LNCaP clone FGC (cell line): ENCODE data around the gene IRF2BP1.

Source experiments
- DNase-seq: peaks from one replicate; pipeline ENCODE4 v3.0.0-alpha.2; 2011; ENCODE audit warnings: low read depth
- H3K4me3 ChIP-seq: 2 replicates; pipeline ENCODE4 v1.5.1; 2011; ENCODE audit warnings: mild to moderate bottlenecking, low read depth, low read length, control low read depth
- TF ChIP-seq, protein P1 (sequence below): IDR thresholded peaks from 2 replicates; pipeline ENCODE4 v1.5.1; 2012; ENCODE audit warnings: mild to moderate bottlenecking; ENCODE audit not compliant: control insufficient read depth, insufficient read depth; ENCODE audit errors: extremely low read depth

Gene IRF2BP1

DNA sequence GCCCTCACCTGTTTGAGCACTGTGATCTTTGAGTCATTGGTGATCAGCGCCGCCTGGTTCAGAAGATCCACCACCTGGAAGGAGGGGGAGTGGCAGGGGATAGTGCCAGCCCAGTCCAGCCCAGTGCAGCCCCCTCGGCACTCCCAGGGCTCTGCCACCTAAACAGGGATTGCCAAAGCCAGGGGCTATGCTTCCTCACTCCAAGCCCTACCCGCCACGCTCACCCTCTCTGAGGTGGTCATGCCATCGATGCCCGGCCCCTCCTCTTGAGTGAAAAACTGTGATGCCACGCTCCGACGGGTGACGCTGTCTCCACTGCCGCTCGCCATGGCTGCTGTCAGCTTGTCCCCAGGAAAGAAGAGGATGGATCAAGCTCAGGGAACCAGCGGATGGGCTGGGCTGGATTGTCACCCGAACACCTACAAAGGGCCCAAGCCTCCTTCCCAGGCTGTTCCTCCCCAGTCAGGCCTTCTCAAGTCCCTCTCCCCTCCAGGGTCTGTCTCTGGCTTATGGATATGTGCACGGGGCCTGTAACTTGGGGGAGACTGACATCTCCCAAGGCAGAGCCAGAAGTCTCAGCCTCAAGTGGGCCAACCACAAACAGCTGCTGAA lies 31.7 kb downstream of the IRF2BP1 start:
- H3K4me3 ChIP-seq = no peak overlapping the region
- TF ChIP-seq, protein P1, sequence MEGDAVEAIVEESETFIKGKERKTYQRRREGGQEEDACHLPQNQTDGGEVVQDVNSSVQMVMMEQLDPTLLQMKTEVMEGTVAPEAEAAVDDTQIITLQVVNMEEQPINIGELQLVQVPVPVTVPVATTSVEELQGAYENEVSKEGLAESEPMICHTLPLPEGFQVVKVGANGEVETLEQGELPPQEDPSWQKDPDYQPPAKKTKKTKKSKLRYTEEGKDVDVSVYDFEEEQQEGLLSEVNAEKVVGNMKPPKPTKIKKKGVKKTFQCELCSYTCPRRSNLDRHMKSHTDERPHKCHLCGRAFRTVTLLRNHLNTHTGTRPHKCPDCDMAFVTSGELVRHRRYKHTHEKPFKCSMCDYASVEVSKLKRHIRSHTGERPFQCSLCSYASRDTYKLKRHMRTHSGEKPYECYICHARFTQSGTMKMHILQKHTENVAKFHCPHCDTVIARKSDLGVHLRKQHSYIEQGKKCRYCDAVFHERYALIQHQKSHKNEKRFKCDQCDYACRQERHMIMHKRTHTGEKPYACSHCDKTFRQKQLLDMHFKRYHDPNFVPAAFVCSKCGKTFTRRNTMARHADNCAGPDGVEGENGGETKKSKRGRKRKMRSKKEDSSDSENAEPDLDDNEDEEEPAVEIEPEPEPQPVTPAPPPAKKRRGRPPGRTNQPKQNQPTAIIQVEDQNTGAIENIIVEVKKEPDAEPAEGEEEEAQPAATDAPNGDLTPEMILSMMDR = no peak
- no peak for DNase-seq

- TF ChIP-seq, protein P1 = no peak
- H3K4me3 ChIP-seq = no peak overlapping the region
- no peak for DNase-seq
Measured at GRCh38 chr19:45852983-45853382, 33.0 kb downstream of the IRF2BP1 start.

- no peak overlapping the region for H3K4me3 ChIP-seq
- TF ChIP-seq, protein P1 = no peak
- DNase-seq = no peak
Measured at GRCh38 chr19:45852145-45852750, 33.7 kb downstream of the IRF2BP1 start.

DNA sequence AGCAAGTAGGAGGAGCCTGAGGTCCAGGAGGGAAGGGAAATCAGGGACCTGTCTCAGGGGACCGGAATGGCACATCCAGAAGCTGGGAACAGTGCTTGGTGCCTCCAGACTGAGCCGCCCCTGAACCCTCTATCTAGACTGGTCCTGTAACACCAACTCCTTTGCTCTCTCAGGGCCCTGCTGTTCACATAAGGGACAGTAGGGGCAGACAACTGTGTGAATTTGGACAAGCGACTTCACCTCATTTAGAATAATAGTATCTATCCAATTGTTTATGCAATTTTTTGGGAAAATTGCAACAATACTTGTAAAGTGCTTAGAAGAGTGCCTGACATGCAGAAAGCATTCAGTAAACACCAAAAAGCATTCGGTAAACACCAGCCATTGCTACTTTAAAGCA lies 37.0 kb downstream of the IRF2BP1 start:
- no peak for DNase-seq
- TF ChIP-seq, protein P1 = no peak
- no peak overlapping the region for H3K4me3 ChIP-seq

DNA sequence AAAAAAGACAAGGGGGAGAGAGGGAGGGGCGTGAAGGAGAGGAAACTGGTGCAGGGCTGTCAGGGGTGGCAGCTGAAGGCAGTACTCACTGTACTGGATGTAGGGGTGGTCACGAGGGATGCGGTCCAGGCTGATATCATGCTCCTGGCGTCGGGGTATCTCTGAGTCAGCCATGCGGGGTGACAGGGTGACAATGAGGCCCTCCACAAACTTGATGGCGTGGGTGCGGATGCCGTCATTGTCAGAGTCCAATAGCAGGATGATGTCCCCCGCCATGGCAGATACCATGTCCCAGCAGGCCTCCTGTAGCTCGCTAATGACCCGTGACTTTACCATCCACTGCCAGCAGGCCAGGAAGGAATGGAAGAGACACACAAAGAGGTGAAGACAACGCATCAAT lies 38.3 kb downstream of the IRF2BP1 start:
- TF ChIP-seq, protein P1 = no peak
- no peak overlapping the region for H3K4me3 ChIP-seq
- no peak for DNase-seq

- no peak overlapping the region for H3K4me3 ChIP-seq
- TF ChIP-seq, protein P1 = no peak
- no peak for DNase-seq
Measured at GRCh38 chr19:45842198-45842597, 43.7 kb downstream of the IRF2BP1 start.

DNA sequence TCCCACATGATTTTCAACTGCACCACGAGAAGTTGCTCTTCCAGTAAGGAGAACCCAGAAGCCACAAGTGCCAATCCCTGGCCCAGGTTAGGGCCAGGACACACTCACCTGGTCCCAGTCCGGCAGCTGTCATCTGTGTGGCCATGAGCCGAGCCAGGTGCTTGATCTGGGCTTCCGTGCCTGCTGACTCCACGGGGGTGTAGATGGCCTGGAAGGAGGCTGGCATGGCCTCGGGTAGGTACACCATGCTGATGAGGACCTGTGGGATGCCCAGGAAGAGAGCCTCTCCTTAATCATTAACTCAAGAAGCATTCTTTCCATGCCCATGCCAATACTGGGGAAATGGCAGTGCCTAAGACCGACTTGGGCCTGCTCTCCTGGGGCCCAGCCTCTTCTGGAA lies 51.0 kb downstream of the IRF2BP1 start:
- TF ChIP-seq, protein P1 = no peak
- no peak for DNase-seq
- H3K4me3 ChIP-seq = no peak overlapping the region
